Rectal smooth muscle tissue (tissue), 1 donor: Measurements from ENCODE around the gene RIC8B.
"Not testable (repeated sequence)": the region's sequence is repeated elsewhere in the genome, so short reads cannot be mapped to it uniquely, and the experiment has no call there.

Source experiments
- H3K27ac ChIP-seq: one replicate; pipeline ENCODE4 v1.7.0; 2013; ENCODE audit warnings: low read depth, low read length, inconsistent platforms
- H3K27me3 ChIP-seq: one replicate; pipeline ENCODE4 v1.7.0; 2013; ENCODE audit warnings: low read length; ENCODE audit not compliant: control insufficient read depth, insufficient read depth
- H3K36me3 ChIP-seq: one replicate; pipeline ENCODE4 v1.7.0; 2013; ENCODE audit warnings: low read length; ENCODE audit not compliant: control insufficient read depth, insufficient read depth
- H3K4me1 ChIP-seq: one replicate; pipeline ENCODE4 v1.7.0; 2013; ENCODE audit warnings: low read length; ENCODE audit not compliant: control insufficient read depth, insufficient read depth
- H3K4me3 ChIP-seq: one replicate; pipeline ENCODE4 v1.7.0; 2013; ENCODE audit warnings: low read length
- H3K9ac ChIP-seq: one replicate; pipeline ENCODE4 v1.7.0; 2013; ENCODE audit warnings: low read length

The RIC8B gene

GRCh38 chr12:106774005-106774807 is at the start of gene RIC8B:
Gene RIC8B (plus strand): TSS chr12:106774682. CDS start chr12:106774746, 64 bp downstream.
- Histone ChIP-seq H3K9ac (peak within 1 kb of the TSS; percentile 57), H3K4me1 (peaks cover 8% of the 10 kb centered on the region), H3K4me3 (peak within 1 kb of the TSS; percentile 96), H3K27ac (peak within 1 kb of the TSS; percentile 99), H3K27me3 (no peaks in the 10 kb centered on the region), H3K36me3 (no peaks in the 10 kb centered on the region)

GRCh38 chr12:106724934-106725333 is 49.5 kb upstream of the RIC8B start:
- no peak overlapping the region for H3K9ac ChIP-seq
- no peak overlapping the region for H3K4me3 ChIP-seq
- no peaks in the 10 kb centered on the region for H3K27me3 ChIP-seq
- no peaks in the 10 kb centered on the region for H3K4me1 ChIP-seq
- no peaks in the 10 kb centered on the region for H3K36me3 ChIP-seq
- H3K27ac ChIP-seq: no peak overlapping the region

GRCh38 chr12:106726603-106727202 is 47.8 kb upstream of the RIC8B start:
- H3K9ac ChIP-seq, H3K27ac ChIP-seq, H3K27me3 ChIP-seq, H3K4me1 ChIP-seq, H3K36me3 ChIP-seq, H3K4me3 ChIP-seq: not testable (repeated sequence)

- H3K4me3 ChIP-seq: no peak overlapping the region
- H3K9ac ChIP-seq: no peak overlapping the region
- no peak overlapping the region for H3K27ac ChIP-seq
- H3K36me3 ChIP-seq: no peaks in the 10 kb centered on the region
- H3K4me1 ChIP-seq: no peaks in the 10 kb centered on the region
- H3K27me3 ChIP-seq: no peaks in the 10 kb centered on the region
Observed at GRCh38 chr12:106729611-106730010, 44.9 kb upstream of the RIC8B start.

GRCh38 chr12:106732890-106733289 is 41.6 kb upstream of the RIC8B start:
- H3K27ac ChIP-seq: no peak overlapping the region

GRCh38 chr12:106733660-106734059 is 40.8 kb upstream of the RIC8B start:
- no peak overlapping the region for H3K4me3 ChIP-seq
- no peaks in the 10 kb centered on the region for H3K36me3 ChIP-seq
- no peaks in the 10 kb centered on the region for H3K27me3 ChIP-seq
- no peak overlapping the region for H3K27ac ChIP-seq
- no peaks in the 10 kb centered on the region for H3K4me1 ChIP-seq
- no peak overlapping the region for H3K9ac ChIP-seq

More at GRCh38 chr12:106732890-106733289, 41.6 kb upstream of the RIC8B start:
- H3K36me3 ChIP-seq: no peaks in the 10 kb centered on the region
- H3K4me3 ChIP-seq: no peak overlapping the region
- H3K9ac ChIP-seq: no peak overlapping the region
- no peaks in the 10 kb centered on the region for H3K27me3 ChIP-seq
- no peaks in the 10 kb centered on the region for H3K4me1 ChIP-seq

GRCh38 chr12:106736051-106736957 is 38.2 kb upstream of the RIC8B start:
- no peak overlapping the region for H3K4me3 ChIP-seq
- H3K9ac ChIP-seq: no peak overlapping the region
- no peaks in the 10 kb centered on the region for H3K4me1 ChIP-seq
- no peaks in the 10 kb centered on the region for H3K27me3 ChIP-seq
- no peaks in the 10 kb centered on the region for H3K36me3 ChIP-seq
- H3K27ac ChIP-seq: no peak overlapping the region

GRCh38 chr12:106739318-106739717 is 35.2 kb upstream of the RIC8B start:
- no peak overlapping the region for H3K27ac ChIP-seq
- H3K4me1 ChIP-seq: no peaks in the 10 kb centered on the region
- no peak overlapping the region for H3K4me3 ChIP-seq
- H3K9ac ChIP-seq: no peak overlapping the region
- H3K27me3 ChIP-seq: no peaks in the 10 kb centered on the region
- no peaks in the 10 kb centered on the region for H3K36me3 ChIP-seq

- Histone ChIP-seq H3K27ac (no peak overlapping the region), H3K36me3 (no peaks in the 10 kb centered on the region), H3K9ac (no peak overlapping the region)
Observed at GRCh38 chr12:106739815-106740530, 34.5 kb upstream of the RIC8B start.

GRCh38 chr12:106740818-106741217 is 33.7 kb upstream of the RIC8B start:
- no peaks in the 10 kb centered on the region for H3K27me3 ChIP-seq
- no peak overlapping the region for H3K4me3 ChIP-seq
- no peaks in the 10 kb centered on the region for H3K36me3 ChIP-seq
- H3K4me1 ChIP-seq: no peaks in the 10 kb centered on the region
- no peak overlapping the region for H3K27ac ChIP-seq
- H3K9ac ChIP-seq: no peak overlapping the region

More at GRCh38 chr12:106739815-106740530, 34.5 kb upstream of the RIC8B start:
- Histone ChIP-seq H3K27me3 (no peaks in the 10 kb centered on the region), H3K4me1 (no peaks in the 10 kb centered on the region), H3K4me3 (no peak overlapping the region)

GRCh38 chr12:106741247-106741646 is 33.2 kb upstream of the RIC8B start:
- no peaks in the 10 kb centered on the region for H3K4me1 ChIP-seq
- no peaks in the 10 kb centered on the region for H3K27me3 ChIP-seq

More at GRCh38 chr12:106741247-106741646, 33.2 kb upstream of the RIC8B start:
- Histone ChIP-seq H3K4me3 (no peak overlapping the region), H3K36me3 (no peaks in the 10 kb centered on the region), H3K9ac (no peak overlapping the region), H3K27ac (no peak overlapping the region)
